ENCODE data around the gene MCTP1.

Gene MCTP1

DNA sequence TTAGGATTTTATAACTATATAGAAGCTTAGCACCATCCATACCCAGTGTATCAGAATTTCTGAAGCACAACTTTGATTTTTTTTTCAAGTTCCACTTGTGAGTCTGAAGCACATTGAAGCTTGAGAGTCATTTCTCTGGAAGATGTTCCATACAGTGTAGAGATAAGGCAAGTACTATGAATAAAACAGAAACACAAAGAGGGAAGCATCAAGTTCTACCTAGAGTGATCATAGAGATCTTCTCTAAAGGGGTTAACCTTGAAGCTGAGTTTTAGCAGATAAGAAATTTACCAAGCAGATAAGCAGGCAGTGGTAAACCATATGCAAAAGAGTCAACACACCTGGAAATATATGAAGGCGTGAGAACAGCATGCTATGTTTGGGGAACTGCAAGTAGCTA is 125.3 kb downstream of the MCTP1 start:
- TF ChIP-seq, protein P1, sequence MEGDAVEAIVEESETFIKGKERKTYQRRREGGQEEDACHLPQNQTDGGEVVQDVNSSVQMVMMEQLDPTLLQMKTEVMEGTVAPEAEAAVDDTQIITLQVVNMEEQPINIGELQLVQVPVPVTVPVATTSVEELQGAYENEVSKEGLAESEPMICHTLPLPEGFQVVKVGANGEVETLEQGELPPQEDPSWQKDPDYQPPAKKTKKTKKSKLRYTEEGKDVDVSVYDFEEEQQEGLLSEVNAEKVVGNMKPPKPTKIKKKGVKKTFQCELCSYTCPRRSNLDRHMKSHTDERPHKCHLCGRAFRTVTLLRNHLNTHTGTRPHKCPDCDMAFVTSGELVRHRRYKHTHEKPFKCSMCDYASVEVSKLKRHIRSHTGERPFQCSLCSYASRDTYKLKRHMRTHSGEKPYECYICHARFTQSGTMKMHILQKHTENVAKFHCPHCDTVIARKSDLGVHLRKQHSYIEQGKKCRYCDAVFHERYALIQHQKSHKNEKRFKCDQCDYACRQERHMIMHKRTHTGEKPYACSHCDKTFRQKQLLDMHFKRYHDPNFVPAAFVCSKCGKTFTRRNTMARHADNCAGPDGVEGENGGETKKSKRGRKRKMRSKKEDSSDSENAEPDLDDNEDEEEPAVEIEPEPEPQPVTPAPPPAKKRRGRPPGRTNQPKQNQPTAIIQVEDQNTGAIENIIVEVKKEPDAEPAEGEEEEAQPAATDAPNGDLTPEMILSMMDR (IDR thresholded peaks at IDR 0.05; ENCODE audit: extremely low read depth, missing control alignments), result no peak

GRCh38 chr5:95155888-95156287 is 129.0 kb downstream of the MCTP1 start:
- no peak for DNase-seq (ENCODE audit: low spot score)
- TF ChIP-seq, protein P1 (IDR thresholded peaks at IDR 0.05; ENCODE audit: extremely low read depth, missing control alignments), result no peak

More for the DNA sequence above, 125.3 kb downstream of the MCTP1 start:
- no peak for DNase-seq (ENCODE audit: low spot score)

- TF ChIP-seq, protein P1 (IDR thresholded peaks at IDR 0.05; ENCODE audit: extremely low read depth, missing control alignments), result no peak
- no peak for DNase-seq (ENCODE audit: low spot score)
These were observed 131.4 kb downstream of the MCTP1 start for GRCh38 chr5:95153511-95153910.

- TF ChIP-seq, protein P1 (IDR thresholded peaks at IDR 0.05; ENCODE audit: extremely low read depth, missing control alignments), result no peak
- no peak for DNase-seq (ENCODE audit: low spot score)
These were observed 132.4 kb downstream of the MCTP1 start for GRCh38 chr5:95152535-95152934.

- no peak for DNase-seq (ENCODE audit: low spot score)
- TF ChIP-seq, protein P1 (IDR thresholded peaks at IDR 0.05; ENCODE audit: extremely low read depth, missing control alignments), result no peak
These were observed 132.8 kb downstream of the MCTP1 start for GRCh38 chr5:95152131-95152530.

GRCh38 chr5:95151694-95152093 is 133.2 kb downstream of the MCTP1 start:
- TF ChIP-seq, protein P1 (IDR thresholded peaks at IDR 0.05; ENCODE audit: extremely low read depth, missing control alignments), result no peak
- no peak for DNase-seq (ENCODE audit: low spot score)

GRCh38 chr5:95149387-95149786 is 135.5 kb downstream of the MCTP1 start:
- TF ChIP-seq, protein P1 (IDR thresholded peaks at IDR 0.05; ENCODE audit: extremely low read depth, missing control alignments), result no peak
- DNase-seq (ENCODE audit: low spot score), result no peak

Measured in GM20000 (cell line).